Hematopoietic multipotent progenitor cell treated with erythropoietin and hydrocortisone succinate and interleukin-3 and kit ligand, for 17 days (in vitro differentiated cells): ENCODE results near the gene KIFC1.
A peak's percentile ranks its signal among the peaks of the same experiment; 100 is the strongest.
"Not testable (repeated sequence)": the region's sequence is repeated elsewhere in the genome, so short reads cannot be mapped to it uniquely, and the experiment has no call there.

ENCODE experiments used
- DNase-seq: peaks from one replicate; pipeline ENCODE4 v3.0.0-alpha.2; 2015; ENCODE audit warnings: low spot score

KIFC1 gene

GRCh38 chr6:33375143-33375671 is 16.4 kb upstream of the KIFC1 start:
- no peak for DNase-seq

GRCh38 chr6:33377171-33377570 is 14.5 kb upstream of the KIFC1 start:
- no peak for DNase-seq

GRCh38 chr6:33379184-33379583 is 12.4 kb upstream of the KIFC1 start:
- DNase-seq: not testable (repeated sequence)

DNA sequence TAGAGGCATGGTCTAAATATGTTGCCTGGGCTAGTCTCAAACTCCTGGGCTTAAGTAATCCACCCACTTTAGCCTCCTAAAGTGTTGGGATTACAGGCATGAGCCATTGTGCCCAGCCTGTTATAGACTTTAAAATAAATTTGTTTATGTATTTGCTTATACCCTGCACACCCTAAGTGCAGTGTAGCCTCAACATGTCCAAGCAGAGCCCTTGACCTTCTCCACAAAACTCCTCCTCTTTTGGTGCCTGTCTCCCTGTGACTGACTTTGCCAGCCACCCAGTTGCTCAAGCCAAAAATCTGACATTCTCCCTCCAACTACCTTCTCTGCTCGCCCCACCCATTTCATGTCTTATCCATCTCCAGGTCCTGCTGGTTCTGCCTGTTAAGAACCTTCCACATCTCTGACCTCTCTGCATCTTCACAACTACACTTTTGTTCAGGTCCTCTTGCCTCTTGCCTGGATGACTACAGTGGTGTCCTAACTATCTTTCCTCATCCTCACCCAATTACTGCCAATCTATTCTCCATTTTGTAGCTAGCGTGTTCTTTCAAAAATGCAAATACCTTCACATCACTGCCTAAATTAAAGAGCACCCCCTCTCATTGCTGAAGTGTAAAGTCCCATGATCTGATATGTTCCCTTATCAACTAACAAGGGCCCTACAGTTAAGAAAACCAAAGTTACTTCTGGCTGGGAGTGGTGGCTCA is 11.2 kb upstream of the KIFC1 start:
- DNase-seq: no peak

DNA sequence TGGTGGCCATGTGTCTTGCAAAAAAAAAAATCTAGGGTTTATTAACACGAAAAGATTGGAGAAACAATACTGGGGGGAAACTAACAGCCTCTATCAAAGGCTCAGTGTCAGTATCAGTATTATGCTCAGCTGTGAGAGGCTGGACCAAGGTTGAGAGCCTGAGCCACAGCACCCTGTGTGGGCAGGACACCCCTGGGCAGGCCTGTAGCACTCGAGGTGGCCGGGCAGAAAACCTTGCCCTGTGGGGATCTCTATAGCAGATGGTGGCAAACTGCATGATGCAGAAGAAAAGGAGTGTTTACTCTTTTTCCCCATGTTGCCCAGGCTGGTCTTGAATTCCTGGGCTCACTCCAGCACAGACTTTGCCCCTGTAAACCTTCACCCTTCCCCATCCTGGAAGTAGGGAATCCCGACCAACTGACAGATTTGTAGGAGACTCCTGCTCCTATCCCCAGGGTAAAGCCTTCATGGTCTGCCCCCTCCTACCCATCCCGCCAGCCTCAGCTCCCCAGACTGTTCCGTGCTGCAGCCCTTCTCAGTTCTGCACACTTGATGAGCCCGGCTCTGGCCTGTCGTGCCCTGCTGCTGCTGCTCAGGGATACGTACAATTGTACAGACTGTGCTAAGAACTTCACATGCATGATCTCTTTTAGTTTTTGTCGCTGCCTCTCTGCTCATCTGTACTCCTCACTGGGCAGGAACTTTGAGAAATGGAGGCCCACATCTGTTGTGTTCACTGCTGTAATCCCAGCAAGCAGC is 8.0 kb upstream of the KIFC1 start:
- no peak for DNase-seq

DNA sequence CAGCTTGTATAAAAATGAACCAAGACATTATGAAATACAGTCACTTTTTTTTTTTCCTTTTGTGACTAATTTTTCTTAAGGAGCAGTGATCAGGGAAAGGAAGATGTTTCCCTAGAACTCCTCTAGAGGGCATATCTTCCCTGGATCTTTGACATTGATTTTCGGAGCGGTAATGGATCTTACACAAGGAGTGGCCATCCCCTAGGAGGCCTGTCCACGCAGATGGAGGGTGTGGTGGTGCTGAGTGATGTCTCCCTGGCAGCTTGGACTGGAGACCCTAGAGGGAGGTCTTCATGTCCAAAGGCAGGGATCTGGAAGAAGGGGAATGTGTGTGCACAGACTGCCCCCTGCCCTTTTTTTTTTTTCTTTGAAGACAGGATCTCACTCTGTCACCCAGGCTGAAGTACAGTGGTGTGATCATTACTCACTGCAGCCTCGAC is 7.0 kb upstream of the KIFC1 start:
- no peak for DNase-seq

DNA sequence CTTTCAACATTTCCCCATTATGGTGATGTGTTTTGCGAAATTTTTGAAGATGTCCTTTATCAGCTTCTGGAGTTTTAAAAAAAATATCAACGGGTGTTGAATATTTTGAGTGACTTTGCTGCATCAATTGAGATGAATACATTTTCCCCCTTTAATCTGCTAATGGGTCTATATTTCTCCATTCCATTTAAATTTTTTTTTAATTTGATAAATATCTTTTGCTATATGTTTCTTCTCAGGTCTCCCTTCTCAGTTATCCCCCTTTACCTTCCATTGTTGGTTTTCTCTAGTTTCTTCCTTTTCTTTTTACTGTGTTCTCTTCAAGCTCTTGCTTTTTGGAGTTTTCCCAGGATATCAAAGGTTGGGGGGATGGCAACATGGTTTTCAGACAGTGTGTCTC is 1.4 kb upstream of the KIFC1 start:
- no peak for DNase-seq

- DNase-seq: no peak
These were observed 801 bp upstream of the KIFC1 start for GRCh38 chr6:33390767-33391277.

DNA sequence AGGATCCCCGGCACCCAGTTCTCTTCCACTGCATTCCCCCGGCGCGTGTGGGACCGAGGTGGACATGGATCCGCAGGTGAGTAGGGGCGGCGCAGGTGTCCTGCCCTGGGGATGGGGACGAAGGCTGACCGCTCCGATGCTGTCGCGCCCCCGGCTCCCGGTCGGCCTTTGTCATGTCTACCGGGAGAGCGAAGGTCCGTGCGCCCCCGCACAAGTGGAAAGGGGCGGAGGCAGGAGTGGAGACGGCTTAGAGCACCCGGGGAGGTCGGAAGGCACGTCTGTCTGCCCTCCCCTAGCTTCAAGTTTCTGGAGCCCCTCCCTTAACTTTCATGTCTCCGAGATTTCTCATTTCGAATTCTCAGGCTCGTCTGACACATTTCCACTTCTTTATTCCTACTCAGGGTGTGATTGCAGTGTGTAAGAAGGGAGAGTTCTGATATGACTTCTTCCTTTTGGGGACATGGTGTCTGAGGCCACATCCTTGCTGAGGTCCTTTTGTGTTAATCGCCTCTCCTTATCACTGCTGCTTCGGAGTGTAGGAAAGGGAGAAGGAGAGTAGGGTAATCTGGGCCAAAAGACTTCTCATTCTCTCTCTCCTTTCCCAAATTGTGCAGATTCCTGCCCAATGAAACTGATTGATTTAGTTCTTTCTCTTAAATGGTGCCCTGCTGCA is 435 bp downstream of the KIFC1 start:
- DNase-seq: peak; percentile 26

GRCh38 chr6:33392595-33392948 is 949 bp downstream of the KIFC1 start:
- no peak for DNase-seq

DNA sequence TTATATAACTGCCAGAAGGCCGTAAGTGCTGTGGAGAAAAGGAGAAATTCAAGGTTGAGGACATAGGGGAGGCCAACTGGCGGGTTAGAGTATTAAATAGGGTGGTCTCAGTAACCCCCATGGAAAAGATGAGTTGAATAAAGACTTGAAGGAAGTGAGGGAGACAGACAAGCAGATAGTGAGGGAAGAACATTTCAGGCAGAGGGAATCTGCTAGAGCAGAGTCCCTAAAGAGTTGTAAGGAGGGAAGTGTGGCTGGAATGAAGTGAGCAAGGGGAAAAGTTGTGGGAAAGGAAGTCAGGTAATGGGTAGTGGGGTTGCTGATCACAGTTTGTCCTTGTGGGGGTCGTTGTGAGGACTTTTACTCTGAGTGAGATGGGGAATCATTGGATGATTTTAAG is 1.4 kb downstream of the KIFC1 start:
- DNase-seq: no peak

GRCh38 chr6:33397541-33397940 is 5.9 kb downstream of the KIFC1 start:
- DNase-seq: no peak

GRCh38 chr6:33398601-33399000 is 7.0 kb downstream of the KIFC1 start:
- not testable (repeated sequence) for DNase-seq

DNA sequence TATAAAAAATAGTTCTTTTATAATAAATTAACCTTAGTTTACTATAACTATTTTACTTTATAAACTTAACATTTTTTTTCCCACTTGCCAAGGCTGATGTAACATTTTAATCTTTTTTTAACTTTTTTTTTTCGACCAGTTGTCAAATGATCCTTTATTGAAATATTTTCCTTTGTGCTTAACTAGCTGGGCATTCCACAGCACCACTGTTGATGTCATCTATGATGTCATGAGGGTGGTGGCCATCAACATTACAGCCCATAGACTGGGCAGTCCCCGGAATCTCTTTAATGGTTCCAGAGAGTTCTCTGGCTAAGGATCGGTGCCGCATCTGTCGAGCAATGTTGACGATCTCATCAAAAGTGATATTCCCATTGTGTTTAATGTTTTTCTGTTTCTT is 8.3 kb downstream of the KIFC1 start:
- DNase-seq: not testable (repeated sequence)

DNA sequence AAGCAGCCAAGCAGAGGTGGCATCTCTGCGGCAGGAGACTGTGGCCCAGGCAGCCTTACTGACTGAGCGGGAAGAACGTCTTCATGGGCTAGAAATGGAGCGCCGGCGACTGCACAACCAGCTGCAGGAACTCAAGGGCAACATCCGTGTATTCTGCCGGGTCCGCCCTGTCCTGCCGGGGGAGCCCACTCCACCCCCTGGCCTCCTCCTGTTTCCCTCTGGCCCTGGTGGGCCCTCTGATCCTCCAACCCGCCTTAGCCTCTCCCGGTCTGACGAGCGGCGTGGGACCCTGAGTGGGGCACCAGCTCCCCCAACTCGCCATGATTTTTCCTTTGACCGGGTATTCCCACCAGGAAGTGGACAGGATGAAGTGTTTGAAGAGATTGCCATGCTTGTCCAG is 13.3 kb downstream of the KIFC1 start:
- no peak for DNase-seq

DNA sequence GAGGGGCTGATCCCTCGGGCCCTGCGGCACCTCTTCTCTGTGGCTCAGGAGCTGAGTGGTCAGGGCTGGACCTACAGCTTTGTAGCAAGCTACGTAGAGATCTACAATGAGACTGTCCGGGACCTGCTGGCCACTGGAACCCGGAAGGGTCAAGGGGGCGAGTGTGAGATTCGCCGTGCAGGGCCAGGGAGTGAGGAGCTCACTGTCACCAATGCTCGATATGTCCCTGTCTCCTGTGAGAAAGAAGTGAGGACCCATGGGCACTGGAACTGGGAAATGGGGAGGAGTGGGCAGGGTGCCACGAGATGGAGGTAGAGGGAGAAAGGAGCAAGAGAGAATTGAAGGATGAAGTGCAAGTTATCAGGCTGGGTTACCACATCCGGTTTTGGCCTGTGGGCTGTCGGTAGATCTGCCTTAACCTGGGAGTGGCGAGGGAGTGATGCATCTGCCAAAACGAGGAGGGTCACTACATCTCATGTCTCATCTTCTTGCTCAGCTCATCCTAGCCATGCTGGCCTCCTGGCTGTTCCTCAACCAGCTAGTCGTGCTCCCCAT is 13.8 kb downstream of the KIFC1 start:
- no peak for DNase-seq

GRCh38 chr6:33406126-33406525 is 14.5 kb downstream of the KIFC1 start:
- no peak for DNase-seq

DNA sequence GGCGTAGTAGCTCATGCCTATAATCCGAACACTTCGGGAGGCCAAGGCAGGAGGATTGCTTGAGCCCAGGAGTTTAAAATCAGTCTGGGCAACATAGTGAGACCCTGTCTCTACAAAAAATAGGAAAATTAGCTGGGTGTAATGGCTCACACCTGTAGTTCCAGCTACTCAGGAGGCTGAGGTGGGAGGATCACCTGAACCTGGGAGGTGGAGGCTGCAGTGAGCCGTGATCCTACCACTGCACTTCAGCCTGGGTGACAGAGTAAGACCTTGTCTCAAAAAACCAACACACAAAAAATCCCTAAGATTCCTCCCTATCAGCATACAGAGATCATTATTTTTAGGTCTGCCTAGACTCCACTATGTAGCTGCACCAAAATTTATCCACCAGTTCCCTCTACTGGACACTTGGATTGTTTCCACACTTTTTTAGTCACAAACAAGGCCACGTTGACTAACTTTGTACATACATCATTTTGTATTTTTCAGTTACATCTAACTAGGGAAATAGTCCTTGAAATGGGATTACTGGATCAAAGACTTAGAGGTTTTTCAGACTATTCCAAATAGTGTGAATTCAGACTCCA is 15.6 kb downstream of the KIFC1 start:
- DNase-seq: no peak

DNA sequence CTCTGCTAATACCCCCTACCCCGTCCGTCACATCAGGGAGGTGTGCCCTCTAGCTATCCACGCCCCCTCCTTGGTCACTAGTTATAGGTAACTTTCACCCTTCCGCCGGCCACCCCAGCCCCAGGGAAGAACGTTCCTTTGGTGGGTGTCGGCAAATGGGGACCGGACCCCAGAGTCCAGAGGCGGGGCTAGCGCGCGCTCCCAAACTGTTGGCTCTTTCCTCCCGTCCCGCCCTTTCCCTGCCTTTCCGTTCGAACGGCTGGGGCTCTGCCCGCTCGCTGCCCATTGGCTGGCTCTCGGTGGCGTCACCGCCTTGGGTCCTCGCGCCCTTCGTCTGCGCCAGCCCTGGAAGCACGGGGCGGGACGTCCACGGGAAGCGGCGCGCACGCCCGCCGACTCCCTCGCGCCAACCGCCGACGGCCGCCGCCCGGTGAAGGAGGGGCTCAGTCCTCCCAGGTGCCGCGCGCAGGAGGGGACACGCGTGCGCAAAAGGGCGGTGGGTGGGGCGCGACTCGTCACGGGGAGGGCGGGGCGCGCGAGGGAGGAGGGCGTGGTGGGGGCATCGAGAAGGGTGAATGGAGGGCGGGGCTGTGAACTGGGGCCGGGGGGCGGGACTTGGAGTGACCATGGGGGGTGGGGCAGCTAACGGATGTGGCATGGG is 18.6 kb downstream of the KIFC1 start:
- DNase-seq: peak; percentile 95

DNA sequence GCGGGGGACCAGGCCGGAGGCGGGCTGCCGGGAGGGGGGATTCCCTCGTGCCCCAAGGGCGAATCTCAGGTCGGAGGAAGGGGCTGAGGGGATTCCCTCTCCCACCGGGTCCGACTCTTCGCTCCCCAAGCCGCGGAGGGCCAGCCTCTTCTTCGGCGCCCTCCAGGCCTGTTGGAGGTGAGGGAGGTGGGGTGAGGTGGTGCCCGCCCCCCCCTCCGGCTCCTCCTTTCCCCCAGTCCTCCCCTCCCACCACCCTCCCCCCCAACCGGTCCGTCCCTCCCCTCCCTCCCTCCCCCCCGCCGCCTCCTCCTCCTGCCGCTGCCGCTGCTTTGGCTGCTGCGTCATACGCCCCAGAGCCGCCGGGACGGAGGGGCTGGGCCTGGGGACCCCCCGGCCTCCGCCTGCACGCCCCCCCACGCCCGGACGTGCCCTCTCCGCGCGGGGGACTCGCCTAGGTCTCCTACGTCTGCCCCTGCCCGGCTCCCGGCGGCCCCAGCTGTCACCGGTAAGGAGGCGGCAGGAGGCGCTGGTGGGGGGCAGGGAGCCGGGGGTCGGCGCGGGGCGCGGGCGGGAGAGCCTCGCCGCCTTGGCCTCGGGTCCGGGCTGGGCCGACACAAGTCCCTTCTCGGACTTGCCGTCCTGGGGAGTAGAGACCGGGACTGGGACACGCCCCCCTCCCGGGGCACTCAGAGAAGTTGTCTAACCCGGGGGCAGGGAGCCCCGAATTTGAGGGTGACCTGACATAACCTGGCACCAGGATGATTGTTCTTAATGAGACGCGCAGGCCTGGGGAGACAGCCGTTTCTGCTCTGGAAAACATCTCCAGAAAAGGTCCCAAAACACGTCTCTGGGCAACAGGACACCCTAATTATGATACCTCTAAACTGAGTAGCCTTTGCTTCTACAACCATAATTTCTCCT is 19.3 kb downstream of the KIFC1 start, which contains the start of gene PHF1:
Gene PHF1, plus strand, starts transcription at position 304 of the 921 bp plus-strand sequence. CDS start 1,250 bp downstream, outside the sequence.
- peak; percentile 76 for DNase-seq
